Kidney (tissue), 14 donors: Measurements from ENCODE around the gene TBC1D32. TPM values are rescaled to one million over a fixed set of nuclear protein-coding genes. Genes with fewer than 3 reads are reported as not detected.

Experiments used
- DNase-seq, 5 donors: peaks; one replicate each; pipeline ENCODE4 v3.0.0-alpha.2; 2013 to 2020
- FAIRE-seq: peaks from 2 replicates; lab custom pipeline; 2012; peaks lifted over from hg19 to GRCh38; lab: Jason Lieb, UNC
- H3K27ac ChIP-seq, 2 donors: one replicate each; pipeline ENCODE4 v1.7.0; 2013; ENCODE audit warnings: low read depth in 2 of 2, low read length in 2 of 2, inconsistent platforms in 1 of 2
- H3K27me3 ChIP-seq: one replicate; pipeline ENCODE4 v1.7.1; 2013; ENCODE audit warnings: low read length, inconsistent platforms; ENCODE audit not compliant: control insufficient read depth, insufficient read depth
- H3K36me3 ChIP-seq, 3 donors: one replicate each; pipeline versions ENCODE4 v1.7.0 to v1.7.1; 2013; ENCODE audit warnings: low read length in 3 of 3, control low read depth in 1 of 3, inconsistent platforms in 1 of 3; ENCODE audit not compliant: insufficient read depth in 3 of 3, control insufficient read depth in 2 of 3
- H3K4me1 ChIP-seq, 3 donors: one replicate each; pipeline versions ENCODE4 v1.7.0 to v1.7.1; 2013; ENCODE audit warnings: low read length in 3 of 3, inconsistent platforms in 1 of 3, low read depth in 1 of 3; ENCODE audit not compliant: control insufficient read depth in 2 of 3, insufficient read depth in 2 of 3
- H3K4me3 ChIP-seq, 3 donors: one replicate each; pipeline versions ENCODE4 v1.7.0 to v1.8.1; 2013; ENCODE audit warnings: low read length in 3 of 3, control low read depth in 1 of 3, inconsistent platforms in 1 of 3
- H3K9ac ChIP-seq, 3 donors: one replicate each; pipeline versions ENCODE4 v1.7.0 to v1.7.1; 2013; ENCODE audit warnings: low read length in 3 of 3, control low read depth in 1 of 3, inconsistent platforms in 1 of 3
- H3K9me3 ChIP-seq, 3 donors: one replicate each; pipeline versions ENCODE4 v1.7.0 to v1.7.1; 2013; ENCODE audit warnings: low read length in 3 of 3, control low read depth in 1 of 3, inconsistent platforms in 1 of 3; ENCODE audit not compliant: control insufficient read depth in 2 of 3, insufficient read depth in 1 of 3
- intact Hi-C: fragments of 100-400 bp; cut with DNase I; formaldehyde crosslinking; loops from one replicate; pipeline ENCODE4 v1.11.1; 2022
- polyA plus RNA-seq: library from polyadenylated mRNA; stranded (reverse); fragments of 350-450 nt; fragmentation: Illumina TruSeq; extraction: RNeasy Lipid Tissue Mini Kit (QIAGEN cat#74804); gene quantifications from one replicate; pipeline ENCODE4 v1.2.3, GENCODE V29; 2014; ENCODE audit warnings: low read depth, low replicate concordance; ENCODE audit not compliant: insufficient read depth
- total RNA-seq: library from RNA; stranded (reverse); fragmentation: NEBNext Ultra II Directional; extraction: Animal tissue kit (Norgen Biotek cat#: 25700); gene quantifications from one replicate; pipeline ENCODE4 v1.2.1, GENCODE V29; 2021
- TF ChIP-seq, protein P1 (sequence below): IDR thresholded peaks from 3 replicates; pipeline ENCODE4 v1.5.1; 2012; ENCODE audit warnings: mild to moderate bottlenecking, moderate library complexity, borderline replicate concordance; ENCODE audit not compliant: insufficient read depth; ENCODE audit errors: extremely low read depth
- donor health status: control.
- donor health status: control.
- donor health status: control.
- donor health status: control.
- donor health status: control.
- donor health status: DM: yes; HTN: yes; CAD: no.
- donor health status: Normal renal cell carcinoma (clear cell type).

Gene TBC1D32
- total and polyA plus RNA-seq, 2 donors from 2014 or later: 1.9 to 12.4 TPM

DNA sequence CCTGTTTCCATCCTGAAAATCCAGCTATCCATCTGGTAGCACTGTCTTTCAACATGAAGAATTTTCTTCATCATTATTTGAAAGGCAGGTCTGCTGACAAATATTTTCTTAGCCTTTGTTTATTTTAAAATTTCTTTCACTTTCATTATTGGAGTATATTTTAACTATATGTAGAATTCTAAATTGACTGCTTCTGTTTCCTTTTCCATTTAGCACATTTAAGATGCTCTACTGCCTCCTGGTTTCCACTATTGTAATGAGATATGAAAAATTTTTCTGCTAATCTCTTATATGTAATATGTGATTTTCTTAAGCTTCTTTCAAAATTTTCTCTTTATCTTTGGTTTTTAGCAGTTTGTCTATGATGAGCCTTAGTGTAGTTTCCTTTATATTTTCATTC lies 97.3 kb downstream of the TBC1D32 start:
- FAIRE-seq: no peak
- H3K4me1 ChIP-seq: no peaks in the 10 kb centered on the region
- no peaks in the 10 kb centered on the region for H3K9me3 ChIP-seq
- H3K27me3 ChIP-seq: no peaks in the 10 kb centered on the region
- TF ChIP-seq, protein P1, sequence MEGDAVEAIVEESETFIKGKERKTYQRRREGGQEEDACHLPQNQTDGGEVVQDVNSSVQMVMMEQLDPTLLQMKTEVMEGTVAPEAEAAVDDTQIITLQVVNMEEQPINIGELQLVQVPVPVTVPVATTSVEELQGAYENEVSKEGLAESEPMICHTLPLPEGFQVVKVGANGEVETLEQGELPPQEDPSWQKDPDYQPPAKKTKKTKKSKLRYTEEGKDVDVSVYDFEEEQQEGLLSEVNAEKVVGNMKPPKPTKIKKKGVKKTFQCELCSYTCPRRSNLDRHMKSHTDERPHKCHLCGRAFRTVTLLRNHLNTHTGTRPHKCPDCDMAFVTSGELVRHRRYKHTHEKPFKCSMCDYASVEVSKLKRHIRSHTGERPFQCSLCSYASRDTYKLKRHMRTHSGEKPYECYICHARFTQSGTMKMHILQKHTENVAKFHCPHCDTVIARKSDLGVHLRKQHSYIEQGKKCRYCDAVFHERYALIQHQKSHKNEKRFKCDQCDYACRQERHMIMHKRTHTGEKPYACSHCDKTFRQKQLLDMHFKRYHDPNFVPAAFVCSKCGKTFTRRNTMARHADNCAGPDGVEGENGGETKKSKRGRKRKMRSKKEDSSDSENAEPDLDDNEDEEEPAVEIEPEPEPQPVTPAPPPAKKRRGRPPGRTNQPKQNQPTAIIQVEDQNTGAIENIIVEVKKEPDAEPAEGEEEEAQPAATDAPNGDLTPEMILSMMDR: no peak
- no peaks in the 10 kb centered on the region for H3K36me3 ChIP-seq
- intact Hi-C loops: no loop called here
- no peak for DNase-seq
- H3K9ac ChIP-seq: no peak overlapping the region
- H3K4me3 ChIP-seq: no peak overlapping the region
- H3K27ac ChIP-seq: no peak overlapping the region

DNA sequence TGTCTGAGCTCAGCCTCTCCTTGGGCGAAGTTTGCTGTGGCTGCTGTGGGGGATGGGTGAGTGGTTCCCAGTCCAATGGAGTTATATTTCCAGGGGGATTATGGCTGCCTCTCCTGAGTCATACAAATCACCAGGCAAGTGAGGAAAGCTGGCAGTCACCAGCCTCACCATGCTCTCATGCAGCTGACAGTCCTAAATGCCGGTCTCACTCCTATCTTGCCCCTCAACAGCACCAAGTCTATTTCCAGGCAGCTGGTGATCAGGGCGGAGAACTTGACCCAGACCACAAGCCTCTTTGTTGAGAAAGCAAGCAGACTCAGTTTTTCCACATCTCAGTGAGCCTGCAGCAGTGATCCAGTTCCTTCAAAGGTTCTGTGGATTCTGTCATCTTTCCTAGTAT lies 98.9 kb downstream of the TBC1D32 start:
- no peaks in the 10 kb centered on the region for H3K27me3 ChIP-seq
- H3K9me3 ChIP-seq: no peaks in the 10 kb centered on the region
- H3K9ac ChIP-seq: no peak overlapping the region
- DNase-seq: no peak
- H3K4me3 ChIP-seq: no peak overlapping the region
- no peaks in the 10 kb centered on the region for H3K36me3 ChIP-seq
- no peak overlapping the region for H3K27ac ChIP-seq
- intact Hi-C loops: no loop called here
- no peaks in the 10 kb centered on the region for H3K4me1 ChIP-seq
- TF ChIP-seq, protein P1: no peak
- FAIRE-seq: no peak

DNA sequence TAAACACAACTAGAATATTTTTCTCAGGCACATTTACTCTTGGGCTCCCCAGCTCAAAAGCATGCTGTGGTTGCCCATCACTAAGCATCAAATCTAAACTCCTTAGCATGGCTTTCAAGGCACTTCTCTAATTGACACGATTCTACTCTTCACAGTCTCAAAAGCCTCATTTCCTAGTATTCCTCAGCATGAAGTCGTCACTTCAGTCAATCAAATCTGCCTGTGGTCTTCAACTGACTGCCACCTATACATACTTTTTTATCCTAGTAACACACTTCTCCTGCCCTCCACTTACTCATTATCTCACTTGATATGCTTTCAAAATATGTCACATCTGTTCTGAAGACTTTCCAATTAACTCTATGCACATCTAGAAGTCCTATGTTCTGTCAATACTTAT lies 110.3 kb downstream of the TBC1D32 start:
- H3K4me3 ChIP-seq: no peak overlapping the region
- DNase-seq (no peak), FAIRE-seq (no peak)
- TF ChIP-seq, protein P1: no peak
- no peak overlapping the region for H3K9ac ChIP-seq
- intact Hi-C loops: no loop called here
- no peak overlapping the region for H3K27ac ChIP-seq
- H3K9me3 ChIP-seq: no peaks in the 10 kb centered on the region
- no peaks in the 10 kb centered on the region for H3K4me1 ChIP-seq
- no peaks in the 10 kb centered on the region for H3K36me3 ChIP-seq
- H3K27me3 ChIP-seq: no peaks in the 10 kb centered on the region

DNA sequence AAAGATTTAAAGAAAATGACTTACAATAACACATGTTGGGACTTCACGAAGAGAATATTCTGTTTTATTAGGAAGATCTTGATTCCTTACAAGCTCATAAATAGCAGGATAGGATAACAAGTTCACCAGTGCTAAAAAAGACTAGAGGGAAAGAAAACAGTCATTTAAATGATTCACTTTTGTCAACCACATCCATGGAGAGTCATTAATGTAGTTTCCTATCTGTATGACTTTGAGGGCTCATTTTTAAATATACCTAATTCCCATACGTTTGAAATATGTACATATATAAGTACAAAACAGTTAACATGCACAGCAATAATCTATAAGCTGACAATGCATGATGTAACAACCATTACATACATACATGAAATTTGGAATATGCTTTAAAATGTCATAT lies 111.1 kb downstream of the TBC1D32 start:
- H3K27me3 ChIP-seq: no peaks in the 10 kb centered on the region
- TF ChIP-seq, protein P1: no peak
- H3K27ac ChIP-seq: no peak overlapping the region
- H3K36me3 ChIP-seq: no peaks in the 10 kb centered on the region
- H3K4me1 ChIP-seq: no peaks in the 10 kb centered on the region
- intact Hi-C loops: no loop called here
- DNase-seq (no peak), FAIRE-seq (no peak)
- H3K9ac ChIP-seq: no peak overlapping the region
- H3K9me3 ChIP-seq: no peaks in the 10 kb centered on the region
- H3K4me3 ChIP-seq: no peak overlapping the region
